Measurements from ENCODE around the gene RPS6KA6. TPM values are rescaled to one million over a fixed set of nuclear protein-coding genes. Genes with fewer than 3 reads are reported as not detected.

The RPS6KA6 gene
- total and polyA plus RNA-seq, 2 experiments from 2014 or later: 3.6 to 14.0 TPM

DNA sequence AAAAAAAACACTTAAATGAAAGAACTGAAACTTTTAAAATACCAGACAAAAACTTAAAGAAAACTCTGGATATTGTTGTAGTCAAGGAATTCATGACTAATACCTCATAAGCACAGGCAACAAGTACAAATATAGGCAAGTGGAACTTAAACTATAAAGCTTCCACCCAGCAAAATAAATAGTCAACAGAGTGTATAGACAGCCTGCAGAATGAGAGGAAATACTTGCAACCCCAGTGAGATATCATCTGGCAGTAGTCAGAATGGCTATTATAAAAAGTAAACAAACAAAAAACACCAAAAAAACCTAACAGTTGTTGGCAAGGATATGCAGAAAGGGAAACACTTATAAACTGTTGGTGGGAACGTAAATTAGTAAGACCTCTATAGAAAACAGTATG is 9.6 kb upstream of the RPS6KA6 start:
- no peak for ATAC-seq

DNA sequence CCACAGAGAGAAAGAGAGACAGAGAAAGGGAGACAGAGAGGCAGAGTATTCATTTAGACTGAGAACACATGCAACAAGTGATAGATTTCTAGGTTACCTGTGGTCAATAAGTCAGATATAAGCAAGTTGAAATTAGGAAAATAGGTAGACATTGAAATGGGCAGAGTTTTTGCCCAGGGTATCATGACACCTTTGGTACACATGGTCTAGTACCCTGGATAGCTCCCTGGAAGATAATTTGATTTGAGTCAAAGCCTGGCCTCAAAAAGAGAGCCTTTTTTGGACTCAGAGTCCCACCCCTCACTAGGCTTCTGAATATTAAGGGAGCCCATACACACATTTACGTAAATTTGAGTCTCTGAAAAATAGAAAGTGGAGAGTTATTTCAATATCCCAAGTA is 4.0 kb upstream of the RPS6KA6 start:
- Histone ChIP-seq H2AFZ (no peak overlapping the region), H3K4me3 (no peak overlapping the region), H3K4me2 (no peak overlapping the region), H3K9me2 (ENCODE audit: insufficient read depth) (no peaks in the 10 kb centered on the region), H3K4me1 (ENCODE audit: insufficient read depth) (no peaks in the 10 kb centered on the region), H3K27me3 (ENCODE audit: insufficient read depth) (no peaks in the 10 kb centered on the region), H3K36me3 (ENCODE audit: insufficient read depth) (no peaks in the 10 kb centered on the region), H3F3A (replicated peaks; ENCODE audit: low read depth) (no peaks in the 10 kb centered on the region), H4K20me1 (replicated peaks; ENCODE audit: insufficient read depth) (no peaks in the 10 kb centered on the region), H3K79me2 (replicated peaks; ENCODE audit: insufficient read depth) (no peaks in the 10 kb centered on the region), H3K27ac (ENCODE audit: low read depth) (no peak overlapping the region)
- no peak for DNase-seq (ENCODE audit: low spot score)
- peaks cover 3% of the 10 kb centered on the region for H3K27me3 Mint-ChIP-seq (ENCODE audit: insufficient read depth, low read depth, poor library complexity)
- peaks cover 4% of the 10 kb centered on the region; the same call in 2 of the 3 replicates for H3K4me1 Mint-ChIP-seq
- TF ChIP-seq, protein P1, sequence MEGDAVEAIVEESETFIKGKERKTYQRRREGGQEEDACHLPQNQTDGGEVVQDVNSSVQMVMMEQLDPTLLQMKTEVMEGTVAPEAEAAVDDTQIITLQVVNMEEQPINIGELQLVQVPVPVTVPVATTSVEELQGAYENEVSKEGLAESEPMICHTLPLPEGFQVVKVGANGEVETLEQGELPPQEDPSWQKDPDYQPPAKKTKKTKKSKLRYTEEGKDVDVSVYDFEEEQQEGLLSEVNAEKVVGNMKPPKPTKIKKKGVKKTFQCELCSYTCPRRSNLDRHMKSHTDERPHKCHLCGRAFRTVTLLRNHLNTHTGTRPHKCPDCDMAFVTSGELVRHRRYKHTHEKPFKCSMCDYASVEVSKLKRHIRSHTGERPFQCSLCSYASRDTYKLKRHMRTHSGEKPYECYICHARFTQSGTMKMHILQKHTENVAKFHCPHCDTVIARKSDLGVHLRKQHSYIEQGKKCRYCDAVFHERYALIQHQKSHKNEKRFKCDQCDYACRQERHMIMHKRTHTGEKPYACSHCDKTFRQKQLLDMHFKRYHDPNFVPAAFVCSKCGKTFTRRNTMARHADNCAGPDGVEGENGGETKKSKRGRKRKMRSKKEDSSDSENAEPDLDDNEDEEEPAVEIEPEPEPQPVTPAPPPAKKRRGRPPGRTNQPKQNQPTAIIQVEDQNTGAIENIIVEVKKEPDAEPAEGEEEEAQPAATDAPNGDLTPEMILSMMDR (conservative IDR thresholded peaks at IDR 0.05; ENCODE audit: low read depth in 2 of 2): no peak
- TF ChIP-seq EZH2phosphoT487 (IDR thresholded peaks at IDR 0.05; ENCODE audit: unreplicated experiment): no peak
- TF ChIP-seq, protein P2, sequence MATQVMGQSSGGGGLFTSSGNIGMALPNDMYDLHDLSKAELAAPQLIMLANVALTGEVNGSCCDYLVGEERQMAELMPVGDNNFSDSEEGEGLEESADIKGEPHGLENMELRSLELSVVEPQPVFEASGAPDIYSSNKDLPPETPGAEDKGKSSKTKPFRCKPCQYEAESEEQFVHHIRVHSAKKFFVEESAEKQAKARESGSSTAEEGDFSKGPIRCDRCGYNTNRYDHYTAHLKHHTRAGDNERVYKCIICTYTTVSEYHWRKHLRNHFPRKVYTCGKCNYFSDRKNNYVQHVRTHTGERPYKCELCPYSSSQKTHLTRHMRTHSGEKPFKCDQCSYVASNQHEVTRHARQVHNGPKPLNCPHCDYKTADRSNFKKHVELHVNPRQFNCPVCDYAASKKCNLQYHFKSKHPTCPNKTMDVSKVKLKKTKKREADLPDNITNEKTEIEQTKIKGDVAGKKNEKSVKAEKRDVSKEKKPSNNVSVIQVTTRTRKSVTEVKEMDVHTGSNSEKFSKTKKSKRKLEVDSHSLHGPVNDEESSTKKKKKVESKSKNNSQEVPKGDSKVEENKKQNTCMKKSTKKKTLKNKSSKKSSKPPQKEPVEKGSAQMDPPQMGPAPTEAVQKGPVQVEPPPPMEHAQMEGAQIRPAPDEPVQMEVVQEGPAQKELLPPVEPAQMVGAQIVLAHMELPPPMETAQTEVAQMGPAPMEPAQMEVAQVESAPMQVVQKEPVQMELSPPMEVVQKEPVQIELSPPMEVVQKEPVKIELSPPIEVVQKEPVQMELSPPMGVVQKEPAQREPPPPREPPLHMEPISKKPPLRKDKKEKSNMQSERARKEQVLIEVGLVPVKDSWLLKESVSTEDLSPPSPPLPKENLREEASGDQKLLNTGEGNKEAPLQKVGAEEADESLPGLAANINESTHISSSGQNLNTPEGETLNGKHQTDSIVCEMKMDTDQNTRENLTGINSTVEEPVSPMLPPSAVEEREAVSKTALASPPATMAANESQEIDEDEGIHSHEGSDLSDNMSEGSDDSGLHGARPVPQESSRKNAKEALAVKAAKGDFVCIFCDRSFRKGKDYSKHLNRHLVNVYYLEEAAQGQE (IDR thresholded peaks at IDR 0.05; ENCODE audit: unreplicated experiment): peak; percentile 60
- TF ChIP-seq, protein P3, sequence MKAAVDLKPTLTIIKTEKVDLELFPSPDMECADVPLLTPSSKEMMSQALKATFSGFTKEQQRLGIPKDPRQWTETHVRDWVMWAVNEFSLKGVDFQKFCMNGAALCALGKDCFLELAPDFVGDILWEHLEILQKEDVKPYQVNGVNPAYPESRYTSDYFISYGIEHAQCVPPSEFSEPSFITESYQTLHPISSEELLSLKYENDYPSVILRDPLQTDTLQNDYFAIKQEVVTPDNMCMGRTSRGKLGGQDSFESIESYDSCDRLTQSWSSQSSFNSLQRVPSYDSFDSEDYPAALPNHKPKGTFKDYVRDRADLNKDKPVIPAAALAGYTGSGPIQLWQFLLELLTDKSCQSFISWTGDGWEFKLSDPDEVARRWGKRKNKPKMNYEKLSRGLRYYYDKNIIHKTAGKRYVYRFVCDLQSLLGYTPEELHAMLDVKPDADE (IDR thresholded peaks at IDR 0.05): no peak
- no peak for TF ChIP-seq ZNF331 (CRISPR knock-in tag; IDR thresholded peaks at IDR 0.05; ENCODE audit: low read depth)
- TF ChIP-seq ZNF114 (CRISPR knock-in tag; IDR thresholded peaks at IDR 0.05): no peak
- no peaks in the 10 kb centered on the region for H3K36me3 Mint-ChIP-seq (ENCODE audit: low read depth)
- H3K9me3 Mint-ChIP-seq: no peaks in the 10 kb centered on the region; the same call in 2 of the 3 replicates
- no peak for ATAC-seq
- H3K4me3 Mint-ChIP-seq: no peak overlapping the region
- H3K27ac Mint-ChIP-seq: no peak overlapping the region

More for the DNA sequence above, 9.6 kb upstream of the RPS6KA6 start:
- H3K4me3 ChIP-seq: no peak overlapping the region
- no peaks in the 10 kb centered on the region for H4K20me1 ChIP-seq (replicated peaks; ENCODE audit: insufficient read depth)
- peaks cover 5% of the 10 kb centered on the region for H3K4me1 Mint-ChIP-seq
- H3K36me3 Mint-ChIP-seq (ENCODE audit: low read depth): no peaks in the 10 kb centered on the region
- no peak overlapping the region for H3K27ac ChIP-seq (ENCODE audit: low read depth)
- no peaks in the 10 kb centered on the region for H3K4me1 ChIP-seq (ENCODE audit: insufficient read depth)
- H3K9me2 ChIP-seq (ENCODE audit: insufficient read depth): no peaks in the 10 kb centered on the region
- no peak overlapping the region for H2AFZ ChIP-seq
- H3K79me2 ChIP-seq (replicated peaks; ENCODE audit: insufficient read depth): no peaks in the 10 kb centered on the region
- no peaks in the 10 kb centered on the region for H3K27me3 Mint-ChIP-seq (ENCODE audit: insufficient read depth, low read depth, poor library complexity)
- H3K27ac Mint-ChIP-seq: no peak overlapping the region
- TF ChIP-seq, protein P1 (conservative IDR thresholded peaks at IDR 0.05; ENCODE audit: low read depth in 2 of 2): no peak
- no peaks in the 10 kb centered on the region for H3K36me3 ChIP-seq (ENCODE audit: insufficient read depth)
- H3K4me2 ChIP-seq: no peak overlapping the region
- no peak overlapping the region for H3K4me3 Mint-ChIP-seq
- DNase-seq (ENCODE audit: low spot score): no peak
- H3F3A ChIP-seq (replicated peaks; ENCODE audit: low read depth): no peaks in the 10 kb centered on the region
- no peaks in the 10 kb centered on the region for H3K27me3 ChIP-seq (ENCODE audit: insufficient read depth)
- H3K9me3 Mint-ChIP-seq: peaks cover 3% of the 10 kb centered on the region; the same call in 2 of the 3 replicates
